Pancreas (tissue), 10 donors: ENCODE data around the gene MACROD2. TPM values are rescaled to one million over a fixed set of nuclear protein-coding genes. Genes with fewer than 3 reads are reported as not detected.

Source experiments
- ATAC-seq, 4 donors: fragments of 200-7000 bp; cut with Tn5 transposase; one replicate each; pipeline versions ENCODE4 v1.8.0 to v1.9.1; 2020; ENCODE audit warnings: mild to moderate bottlenecking in 4 of 4, moderate library complexity in 4 of 4
- DNase-seq, 6 donors: peaks; one replicate each; pipeline ENCODE4 v3.0.0-alpha.2; 2020
- FAIRE-seq: peaks from 2 replicates; lab custom pipeline; 2012; peaks lifted over from hg19 to GRCh38; lab: Jason Lieb, UNC
- H3K27ac ChIP-seq, 4 donors: fragments of 200-600 bp; sonication (generic); 1 replicate in 3 of 4; 2 replicates in 1 of 4; pipeline versions ENCODE4 v1.5.0 to v1.8.0; 2020
- H3K27me3 ChIP-seq, 4 donors: fragments of 200-600 bp; one replicate each; pipeline ENCODE4 v1.8.0; 2021
- H3K36me3 ChIP-seq, 3 donors: fragments of 200-600 bp; sonication (generic) in 1 of 3; one replicate each; pipeline versions ENCODE4 v1.5.0 to v1.8.0; 2020 to 2021
- H3K4me1 ChIP-seq, 3 donors: fragments of 200-600 bp; one replicate each; pipeline ENCODE4 v1.8.0; 2021
- H3K4me3 ChIP-seq, 4 donors: fragments of 200-600 bp; sonication (generic) in 2 of 4; one replicate each; pipeline versions ENCODE4 v1.5.0 to v1.8.0; 2020 to 2021
- H3K9me3 ChIP-seq, 4 donors: fragments of 200-600 bp; one replicate each; pipeline ENCODE4 v1.8.0; 2021
- WGBS, 2 donors: extraction: QIAGEN DNeasy Blood & Tissue Kit; methylation state at CpG; one replicate each; pipeline ENCODE4 v1.1.7; 2013; 5-methylcytosine and 5-hydroxymethylcytosine counted together
- intact Hi-C, 3 donors: fragments of 100-400 bp; cut with DNase I; formaldehyde crosslinking; loops; one replicate each; pipeline versions ENCODE4 v1.11.1 to v1.14.2; 2022
- polyA plus RNA-seq, 2 donors: library from polyadenylated mRNA; stranded (reverse); fragments of 200-250 nt; gene quantifications; one replicate each; pipeline ENCODE4 v1.2.3, GENCODE V29; 2013
- total RNA-seq, 6 donors: library from RNA; stranded (reverse); fragmentation: NEBNext Ultra II Directional in 4 of 6; extraction: Animal tissue kit (Norgen Biotek cat#: 25700) in 4 of 6; gene quantifications; one replicate each; pipeline versions ENCODE4 v1.2.1 to v1.2.4, GENCODE V29; 2021 to 2023
- TF ChIP-seq, protein P1 (sequence below), 4 donors: fragments of 200-600 bp; sonication (generic) in 3 of 4; IDR thresholded peaks; one replicate each; pipeline versions ENCODE4 v1.5.0 to v1.8.0; 2021; ENCODE audit warnings: antibody characterized with exemption in 4 of 4
- donor health status: healthy with polysubstance abuse.
- donor health status: DM: no; HTN: no; CAD: no; lungs with moderate emphysema.
- donor health status: DM: no; HTN: no; CAD: no.
- donor health status: control.
- donor health status: control.
- donor health status: Bipolar disorder and iron deficiency.
- donor health status: DM: yes; HTN: yes; CAD: no.
- donor health status: DM: no; HTN: no; CAD: no.
- donor health status: DM: no; HTN: no; CAD: no.
- donor health status: DM: yes; HTN: yes; CAD: no.

Gene MACROD2
- total and polyA plus RNA-seq, 8 donors: 1.7 to 4.9 (median 2.7) TPM

DNA sequence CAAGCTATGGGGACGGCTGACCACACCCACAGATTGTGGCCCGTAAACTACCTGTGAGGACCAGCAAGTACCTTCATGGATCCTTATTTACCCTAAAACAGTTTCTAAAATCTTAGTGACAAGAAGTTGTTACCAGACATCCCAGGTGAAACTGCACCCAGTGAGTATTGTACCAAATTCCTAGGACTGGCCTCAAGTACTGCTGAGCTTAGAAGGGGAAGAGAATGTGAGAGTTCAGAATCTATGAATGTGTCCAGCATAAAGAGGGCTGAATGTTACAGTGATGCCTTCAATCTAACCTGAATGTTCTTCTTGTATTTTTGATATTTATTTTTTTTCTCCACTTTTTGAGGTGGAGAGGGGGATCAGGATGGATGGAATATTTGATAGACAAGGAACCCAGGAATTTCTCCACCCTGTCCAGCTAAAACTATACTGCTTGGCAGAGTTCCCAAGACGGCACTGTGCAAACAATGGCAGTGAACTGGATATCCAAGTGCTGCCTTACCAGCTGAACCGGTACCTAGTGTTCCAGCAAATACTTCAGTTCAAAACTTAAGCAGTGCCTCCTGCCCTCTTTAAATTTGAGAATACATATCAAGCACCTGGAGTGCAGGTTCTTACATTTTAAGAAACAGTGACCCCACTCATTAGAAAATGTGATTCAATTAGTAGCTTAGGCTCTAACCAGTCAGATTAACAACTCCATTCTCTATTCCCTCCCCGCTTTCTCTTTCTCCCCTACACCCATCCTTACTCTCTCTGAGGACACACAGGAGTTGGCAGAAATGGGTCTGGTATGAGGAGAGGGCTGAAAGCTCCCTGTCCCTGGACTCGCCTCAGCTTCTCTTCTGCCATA, 769.4 kb downstream of the MACROD2 start:
- Histone ChIP-seq H3K4me1 (peaks cover 0 to 4% (median 3%) of the 10 kb centered on the region in 3 donors), H3K9me3 (no peaks in the 10 kb centered on the region), H3K27me3 (no peaks in the 10 kb centered on the region), H3K4me3 (no peak overlapping the region), H3K36me3 (no peaks in the 10 kb centered on the region), H3K27ac (no peak overlapping the region)
- intact Hi-C loops: no loop called here
- FAIRE-seq (no peak), DNase-seq (peak in 4 of 6 donors; percentile 14 to 56 (median 38)), ATAC-seq (peak; percentile 71 to 91 (median 82))
- TF ChIP-seq, protein P1, sequence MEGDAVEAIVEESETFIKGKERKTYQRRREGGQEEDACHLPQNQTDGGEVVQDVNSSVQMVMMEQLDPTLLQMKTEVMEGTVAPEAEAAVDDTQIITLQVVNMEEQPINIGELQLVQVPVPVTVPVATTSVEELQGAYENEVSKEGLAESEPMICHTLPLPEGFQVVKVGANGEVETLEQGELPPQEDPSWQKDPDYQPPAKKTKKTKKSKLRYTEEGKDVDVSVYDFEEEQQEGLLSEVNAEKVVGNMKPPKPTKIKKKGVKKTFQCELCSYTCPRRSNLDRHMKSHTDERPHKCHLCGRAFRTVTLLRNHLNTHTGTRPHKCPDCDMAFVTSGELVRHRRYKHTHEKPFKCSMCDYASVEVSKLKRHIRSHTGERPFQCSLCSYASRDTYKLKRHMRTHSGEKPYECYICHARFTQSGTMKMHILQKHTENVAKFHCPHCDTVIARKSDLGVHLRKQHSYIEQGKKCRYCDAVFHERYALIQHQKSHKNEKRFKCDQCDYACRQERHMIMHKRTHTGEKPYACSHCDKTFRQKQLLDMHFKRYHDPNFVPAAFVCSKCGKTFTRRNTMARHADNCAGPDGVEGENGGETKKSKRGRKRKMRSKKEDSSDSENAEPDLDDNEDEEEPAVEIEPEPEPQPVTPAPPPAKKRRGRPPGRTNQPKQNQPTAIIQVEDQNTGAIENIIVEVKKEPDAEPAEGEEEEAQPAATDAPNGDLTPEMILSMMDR (IDR thresholded peaks at IDR 0.05): no peak
- WGBS, 2 donors: 55 to 69% methylated on average over 6 of the region's 6 CpGs

- Histone ChIP-seq H3K9me3 (no peaks in the 10 kb centered on the region), H3K4me1 (peaks cover 0 to 4% (median 3%) of the 10 kb centered on the region in 3 donors), H3K27me3 (no peaks in the 10 kb centered on the region), H3K36me3 (no peaks in the 10 kb centered on the region), H3K27ac (no peak overlapping the region), H3K4me3 (no peak overlapping the region)
- ATAC-seq: peak in 3 of 4 donors; percentile 73 to 88 (median 88)
- 48 to 57% methylated on average over 3 of the region's 3 CpGs for WGBS, 2 donors
- DNase-seq: peak in 1 of 6 donors; percentile 11
- no peak for FAIRE-seq
- TF ChIP-seq, protein P1 (IDR thresholded peaks at IDR 0.05): no peak
- intact Hi-C loops: no loop called here
Observed at GRCh38 chr20:14765370-14765701, 770.0 kb downstream of the MACROD2 start.

- Histone ChIP-seq H3K9me3 (no peaks in the 10 kb centered on the region), H3K4me1 (no peaks in the 10 kb centered on the region), H3K36me3 (no peaks in the 10 kb centered on the region), H3K27ac (no peak overlapping the region), H3K4me3 (no peak overlapping the region), H3K27me3 (no peaks in the 10 kb centered on the region)
- no peak for ATAC-seq
- no peak for DNase-seq
- FAIRE-seq: no peak
- TF ChIP-seq, protein P1 (IDR thresholded peaks at IDR 0.05): no peak
- intact Hi-C loops: no loop called here
Observed at GRCh38 chr20:14773486-14773885, 778.2 kb downstream of the MACROD2 start.

GRCh38 chr20:14775778-14776177, 780.5 kb downstream of the MACROD2 start:
- H3K4me3 ChIP-seq: no peak overlapping the region
- 55 to 67% methylated on average over 2 of the region's 2 CpGs for WGBS, 2 donors
- no peaks in the 10 kb centered on the region for H3K27me3 ChIP-seq
- TF ChIP-seq, protein P1 (IDR thresholded peaks at IDR 0.05): no peak
- H3K36me3 ChIP-seq: no peaks in the 10 kb centered on the region
- no peaks in the 10 kb centered on the region for H3K9me3 ChIP-seq
- H3K4me1 ChIP-seq: no peaks in the 10 kb centered on the region
- intact Hi-C loops: no loop called here
- FAIRE-seq: no peak
- H3K27ac ChIP-seq: no peak overlapping the region
- peak in 3 of 6 donors; percentile 20 to 28 (median 27) for DNase-seq
- ATAC-seq: peak in 3 of 4 donors; percentile 42 to 62 (median 49)

GRCh38 chr20:14777591-14777990, 782.3 kb downstream of the MACROD2 start:
- TF ChIP-seq, protein P1 (IDR thresholded peaks at IDR 0.05): no peak
- Histone ChIP-seq H3K4me3 (no peak overlapping the region), H3K27ac (no peak overlapping the region), H3K36me3 (no peaks in the 10 kb centered on the region), H3K4me1 (no peaks in the 10 kb centered on the region), H3K9me3 (no peaks in the 10 kb centered on the region), H3K27me3 (no peaks in the 10 kb centered on the region)
- FAIRE-seq (no peak), ATAC-seq (no peak), DNase-seq (no peak)
- intact Hi-C loops: no loop called here
- 90 to 92% methylated on average over 3 of the region's 3 CpGs for WGBS, 2 donors
